H9 (cell line): ENCODE measurements around the gene KCNMA1. TPM values are rescaled to one million over a fixed set of nuclear protein-coding genes. Genes with fewer than 3 reads are reported as not detected.

ENCODE experiments used
- DNase-seq: peaks from one replicate; pipeline ENCODE4 v3.0.0-alpha.2; 2017
- H2AFZ ChIP-seq: one replicate; pipeline ENCODE4 v1.6.1; 2013; ENCODE audit warnings: mild to moderate bottlenecking, low read length, control low read depth, moderate library complexity
- H2AK5ac ChIP-seq: 2 replicates; pipeline ENCODE4 v1.6.1; 2013; ENCODE audit warnings: low read length, control low read depth, mixed read lengths; ENCODE audit not compliant: insufficient read length
- H2BK120ac ChIP-seq: one replicate; pipeline ENCODE4 v1.6.1; 2013; ENCODE audit warnings: low read depth, mild to moderate bottlenecking, low read length, control low read depth, inconsistent platforms; ENCODE audit not compliant: poor library complexity, severe bottlenecking
- H2BK12ac ChIP-seq: 2 replicates; pipeline ENCODE4 v1.6.1; 2013; ENCODE audit warnings: low read length, control low read depth, mixed read lengths, low read depth; ENCODE audit not compliant: insufficient read length
- H2BK15ac ChIP-seq: 2 replicates; pipeline ENCODE4 v1.6.1; 2013; ENCODE audit warnings: low read depth, low read length, control low read depth
- H2BK20ac ChIP-seq: one replicate; pipeline ENCODE4 v1.6.1; 2013; ENCODE audit warnings: low read depth, mild to moderate bottlenecking, low read length, control low read depth, inconsistent platforms; ENCODE audit not compliant: poor library complexity, severe bottlenecking
- H2BK5ac ChIP-seq: 2 replicates; pipeline ENCODE4 v1.6.1; 2013; ENCODE audit warnings: low read length, control low read depth, mixed read lengths; ENCODE audit not compliant: insufficient read length
- H3K14ac ChIP-seq: 2 replicates; pipeline ENCODE4 v1.6.1; 2013; ENCODE audit warnings: low read length, control low read depth; ENCODE audit not compliant: insufficient read depth
- H3K18ac ChIP-seq: 2 replicates; pipeline ENCODE4 v1.6.1; 2013; ENCODE audit warnings: low read depth, mild to moderate bottlenecking, mixed read lengths, low read length, control low read depth; ENCODE audit not compliant: insufficient read length
- H3K23ac ChIP-seq: 2 replicates; pipeline ENCODE4 v1.6.1; 2013; ENCODE audit warnings: low read length, control low read depth, mixed read lengths, low read depth; ENCODE audit not compliant: insufficient read length
- H3K23me2 ChIP-seq: 2 replicates; pipeline ENCODE4 v1.6.1; 2013; ENCODE audit warnings: low read depth, mild to moderate bottlenecking, mixed read lengths, low read length, control low read depth; ENCODE audit not compliant: insufficient read length, poor library complexity, severe bottlenecking
- H3K27ac ChIP-seq: 2 replicates; pipeline ENCODE4 v1.5.1; 2013; ENCODE audit warnings: low read length, control low read depth, mixed read lengths, low read depth; ENCODE audit not compliant: insufficient read length
- H3K27me3 ChIP-seq: 2 replicates; pipeline ENCODE4 v1.6.1; 2013; ENCODE audit warnings: low read length, control low read depth, inconsistent platforms; ENCODE audit not compliant: insufficient read depth
- H3K4ac ChIP-seq: 2 replicates; pipeline ENCODE4 v1.6.1; 2013; ENCODE audit warnings: low read depth, mild to moderate bottlenecking, control low read depth, inconsistent platforms, low read length, moderate library complexity
- H3K4me1 ChIP-seq: 2 replicates; pipeline ENCODE4 v1.6.1; 2013; ENCODE audit warnings: low read length, control low read depth, inconsistent platforms; ENCODE audit not compliant: insufficient read depth
- H3K4me2 ChIP-seq: 2 replicates; pipeline ENCODE4 v1.6.1; 2013; ENCODE audit warnings: low read length, control low read depth, mixed read lengths; ENCODE audit not compliant: insufficient read length, insufficient read depth
- H3K56ac ChIP-seq: 2 replicates; pipeline ENCODE4 v1.6.1; 2013; ENCODE audit warnings: low read depth, mild to moderate bottlenecking, mixed read lengths, low read length, control low read depth; ENCODE audit not compliant: insufficient read length
- H3K79me1 ChIP-seq: 2 replicates; pipeline ENCODE4 v1.6.1; 2013; ENCODE audit warnings: low read depth, mild to moderate bottlenecking, moderate library complexity, low read length, control low read depth, inconsistent platforms; ENCODE audit not compliant: insufficient read depth, poor library complexity, severe bottlenecking
- H3K79me2 ChIP-seq: 2 replicates; pipeline ENCODE4 v1.6.1; 2013; ENCODE audit warnings: low read length, control low read depth, inconsistent platforms; ENCODE audit not compliant: insufficient read depth
- H3K9ac ChIP-seq: 2 replicates; pipeline ENCODE4 v1.6.1; 2013; ENCODE audit warnings: low read length, control low read depth, mixed read lengths; ENCODE audit not compliant: insufficient read length; ENCODE audit errors: extremely low read depth
- H3K9me3 ChIP-seq: one replicate; pipeline ENCODE4 v1.6.1; 2013; ENCODE audit warnings: low read depth, low read length, inconsistent platforms; ENCODE audit not compliant: control insufficient read depth
- H3T11ph ChIP-seq: one replicate; pipeline ENCODE4 v1.6.1; 2013; ENCODE audit warnings: mild to moderate bottlenecking, low read length, control low read depth, inconsistent platforms
- H4K20me1 ChIP-seq: one replicate; pipeline ENCODE4 v1.6.1; 2013; ENCODE audit not compliant: control insufficient read depth, insufficient read length, insufficient read depth
- H4K5ac ChIP-seq: 2 replicates; pipeline ENCODE4 v1.6.1; 2013; ENCODE audit warnings: low read depth, mild to moderate bottlenecking, mixed read lengths, low read length, control low read depth; ENCODE audit not compliant: insufficient read length
- H4K8ac ChIP-seq: replicated peaks from 2 replicates; pipeline ENCODE4 v1.6.1; 2013; ENCODE audit warnings: low read length, control low read depth, mixed read lengths, low read depth; ENCODE audit not compliant: insufficient read length
- H4K91ac ChIP-seq: 2 replicates; pipeline ENCODE4 v1.6.1; 2013; ENCODE audit warnings: low read depth, mild to moderate bottlenecking, moderate library complexity, mixed read lengths, low read length, control low read depth; ENCODE audit not compliant: insufficient read length
- H3K27ac Mint-ChIP-seq, 3 experiments: 2 replicates in 2 of 3; 3 replicates in 1 of 3; pipeline ENCODE4 v1.8.0; 2020 to 2021; ENCODE audit warnings: mixed read lengths in 3 of 3, mild to moderate bottlenecking in 1 of 3, moderate library complexity in 1 of 3
- H3K27me3 Mint-ChIP-seq: 2 replicates; pipeline ENCODE4 v1.8.0; 2021; ENCODE audit warnings: low read depth, mild to moderate bottlenecking, moderate library complexity, mixed read lengths
- H3K36me3 Mint-ChIP-seq, 3 experiments: 2 replicates in 2 of 3; 3 replicates in 1 of 3; pipeline ENCODE4 v1.8.0; 2020 to 2021; ENCODE audit warnings: low read depth in 3 of 3, mixed read lengths in 3 of 3; ENCODE audit not compliant: insufficient read depth in 1 of 3
- H3K4me1 Mint-ChIP-seq, 2 experiments: 2 replicates each; pipeline ENCODE4 v1.8.0; 2020; ENCODE audit warnings: mixed read lengths in 2 of 2
- H3K4me3 Mint-ChIP-seq, 2 experiments: 2 replicates in 1 of 2; 3 replicates in 1 of 2; pipeline ENCODE4 v1.8.0; 2020 to 2021; ENCODE audit warnings: mild to moderate bottlenecking in 2 of 2, mixed read lengths in 2 of 2, moderate library complexity in 1 of 2
- H3K9me3 Mint-ChIP-seq, 2 experiments: 2 replicates in 1 of 2; 3 replicates in 1 of 2; pipeline ENCODE4 v1.8.0; 2020; ENCODE audit warnings: mild to moderate bottlenecking in 2 of 2, mixed read lengths in 2 of 2, moderate library complexity in 1 of 2
- CTCF ChIP-seq: fragments of 200-600 bp; sonication (generic); conservative IDR thresholded peaks from 3 replicates; pipeline ENCODE4 v1.8.0; 2021; ENCODE audit warnings: antibody characterized with exemption, mild to moderate bottlenecking
- WGBS: extraction: QIAGEN DNeasy Blood & Tissue Kit; methylation state at CpG from one replicate; pipeline ENCODE4 v1.1.7; 2013; ENCODE audit warnings: missing lambda C conversion rate, low lambda C conversion rate, mixed read lengths; ENCODE audit not compliant: insufficient read length; ENCODE audit errors: extremely low coverage; 5-methylcytosine and 5-hydroxymethylcytosine counted together
- total RNA-seq: library from RNA; stranded (reverse); gene quantifications from 2 replicates; pipeline ENCODE4 v1.2.1, GENCODE V29; 2021

Gene KCNMA1
- total RNA-seq, 1 experiment from 2014 or later: 2.0 TPM

- Histone ChIP-seq H2BK20ac (no peak overlapping the region), H4K8ac (no peak overlapping the region), H3K14ac (no peak overlapping the region), H3K9ac (no peak overlapping the region), H3K23me2 (no peaks in the 10 kb centered on the region), H2AK5ac (no peak overlapping the region), H3K18ac (no peak overlapping the region), H3K4ac (no peak overlapping the region), H2AFZ (no peak overlapping the region), H3K4me2 (no peak overlapping the region), H3K79me2 (no peaks in the 10 kb centered on the region), H3K79me1 (no peaks in the 10 kb centered on the region), H3K27me3 (no peaks in the 10 kb centered on the region), H4K20me1 (no peaks in the 10 kb centered on the region), H3K9me3 (no peaks in the 10 kb centered on the region), H3K27ac (no peak overlapping the region), H3K23ac (no peak overlapping the region), H4K91ac (no peak overlapping the region), H3K56ac (no peak overlapping the region), H2BK120ac (no peak overlapping the region), H2BK12ac (no peak overlapping the region), H3T11ph (no peak overlapping the region), H4K5ac (no peak overlapping the region), H3K4me1 (peaks cover 3% of the 10 kb centered on the region; the same call in 1 of the 2 replicates), H2BK5ac (no peak overlapping the region), H2BK15ac (no peak overlapping the region)
- WGBS: no CpG with 5 or more reads among the region's 9 CpGs
- DNase-seq: no peak
- no peaks in the 10 kb centered on the region for H3K27me3 Mint-ChIP-seq
- no peak overlapping the region for H3K4me3 Mint-ChIP-seq
- H3K36me3 Mint-ChIP-seq: no peaks in the 10 kb centered on the region
- H3K9me3 Mint-ChIP-seq: no peaks in the 10 kb centered on the region
- no peak overlapping the region for H3K27ac Mint-ChIP-seq
- no peak for TF ChIP-seq CTCF
- H3K4me1 Mint-ChIP-seq: peaks cover 12% of the 10 kb centered on the region in 2 experiments
Measured at GRCh38 chr10:77157248-77158019, 480.2 kb downstream of the KCNMA1 start.
